ENCODE data around the gene PPP1R9A.

PPP1R9A gene

DNA sequence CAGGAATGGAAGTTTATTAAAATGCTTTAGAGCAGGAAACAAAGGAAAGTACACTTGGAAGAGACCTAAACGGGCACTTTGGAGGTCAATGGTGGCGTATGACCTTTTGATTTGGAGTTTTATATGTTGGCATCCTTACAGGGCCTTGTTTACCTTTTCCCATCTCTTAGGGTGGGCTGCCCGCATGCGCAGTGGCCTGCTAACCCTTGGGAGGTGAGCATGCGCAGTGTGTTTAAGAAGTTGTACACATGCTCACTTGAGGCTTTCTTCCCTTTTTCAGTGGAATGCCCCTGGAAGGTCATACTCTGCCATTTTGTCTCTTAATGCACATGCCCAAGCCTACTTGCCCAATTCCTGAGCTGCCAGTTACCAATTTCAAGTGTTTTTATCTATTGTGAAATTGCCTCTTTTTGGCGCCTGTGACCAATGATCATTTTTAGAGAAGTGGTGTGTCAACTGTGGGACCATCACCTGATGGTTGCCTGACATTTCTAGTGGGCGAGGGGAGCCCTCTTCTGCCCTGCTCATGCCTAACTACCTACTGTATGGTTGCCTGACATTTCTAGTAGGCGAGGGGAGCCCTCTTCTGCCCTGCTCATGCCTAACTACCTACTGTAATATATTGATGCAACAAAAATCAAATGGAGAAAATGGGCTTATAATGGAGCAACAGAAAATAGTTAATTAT lies 138.0 kb downstream of the PPP1R9A start:
- no peak for DNase-seq

DNA sequence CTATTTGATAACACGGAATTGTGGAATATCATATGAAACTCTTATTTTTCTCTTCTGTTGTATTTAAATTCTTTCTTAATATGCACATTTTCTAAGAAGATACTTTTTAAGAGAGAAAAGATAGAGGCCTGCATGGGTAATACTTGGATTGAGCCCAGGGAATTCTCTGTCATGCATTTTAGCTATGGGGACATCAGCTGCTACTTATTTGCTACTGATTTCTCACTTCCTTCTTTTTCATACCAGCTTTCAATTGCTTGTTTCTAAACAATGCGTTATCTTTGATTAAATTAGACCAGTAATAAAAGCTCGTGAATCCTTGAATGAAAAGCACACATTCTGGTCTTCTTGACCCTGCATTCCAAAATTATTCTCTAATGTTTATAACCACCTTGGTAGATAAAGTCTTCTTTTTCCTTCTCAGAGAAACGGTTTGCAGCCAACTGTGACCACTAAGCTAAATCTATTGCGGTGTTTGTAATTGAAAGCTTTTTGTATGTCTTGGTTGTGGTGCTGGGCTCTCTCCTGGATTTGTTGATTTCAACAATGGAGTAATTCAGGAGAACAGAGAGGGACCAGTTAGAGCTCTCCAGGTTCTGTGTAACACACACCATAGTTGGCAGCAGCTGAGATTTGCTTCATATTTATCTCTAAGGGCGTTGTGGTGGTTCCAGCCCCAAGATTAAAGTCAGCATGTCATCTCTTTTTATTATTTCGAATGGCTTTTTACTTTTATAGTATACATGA lies 139.3 kb downstream of the PPP1R9A start:
- peak; percentile 17 for DNase-seq

DNA sequence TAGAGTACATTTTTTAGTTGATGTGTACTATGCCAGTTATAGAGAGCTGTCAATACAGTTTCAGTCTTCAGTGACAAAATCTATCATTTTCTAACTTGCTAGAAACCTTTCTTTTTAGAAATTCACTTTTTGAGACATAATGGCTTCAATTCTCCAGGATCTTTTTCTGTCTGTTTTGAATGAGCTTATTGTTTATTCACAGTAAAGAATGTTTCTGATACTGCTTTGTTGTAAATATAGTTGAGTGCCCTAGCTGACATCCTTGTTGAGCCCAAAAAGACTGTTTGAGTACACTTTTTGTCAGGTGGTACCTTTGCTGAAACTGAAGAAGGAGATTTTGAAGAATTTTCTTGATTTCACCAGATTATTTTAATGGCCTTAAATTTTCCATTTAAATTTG lies 139.9 kb downstream of the PPP1R9A start:
- no peak for DNase-seq

DNA sequence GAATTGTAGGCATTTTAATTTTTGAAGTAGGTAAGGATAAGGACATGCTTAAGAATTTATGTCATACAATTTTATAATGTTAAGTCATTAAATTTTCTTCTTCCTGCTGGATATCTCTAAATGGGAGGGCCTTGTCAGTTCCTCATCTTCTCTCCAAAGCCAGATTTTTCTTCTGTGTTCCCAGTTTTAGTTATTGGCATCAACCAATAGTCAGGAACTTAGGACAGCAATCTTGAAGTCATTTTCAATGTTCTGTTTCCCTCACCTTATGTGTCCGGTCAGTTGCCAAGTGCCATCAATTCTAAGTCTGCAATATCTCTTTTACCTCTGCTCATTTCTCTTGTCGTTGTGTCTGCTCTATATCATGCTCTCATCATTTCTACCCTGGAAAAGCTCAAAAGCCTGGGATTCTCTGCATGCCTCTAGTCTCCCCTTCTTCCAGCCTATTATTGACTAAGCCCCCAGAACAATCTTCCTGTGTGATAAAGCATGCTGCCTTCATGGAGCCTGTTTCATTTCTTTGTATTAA lies 145.2 kb downstream of the PPP1R9A start:
- no peak for DNase-seq

DNA sequence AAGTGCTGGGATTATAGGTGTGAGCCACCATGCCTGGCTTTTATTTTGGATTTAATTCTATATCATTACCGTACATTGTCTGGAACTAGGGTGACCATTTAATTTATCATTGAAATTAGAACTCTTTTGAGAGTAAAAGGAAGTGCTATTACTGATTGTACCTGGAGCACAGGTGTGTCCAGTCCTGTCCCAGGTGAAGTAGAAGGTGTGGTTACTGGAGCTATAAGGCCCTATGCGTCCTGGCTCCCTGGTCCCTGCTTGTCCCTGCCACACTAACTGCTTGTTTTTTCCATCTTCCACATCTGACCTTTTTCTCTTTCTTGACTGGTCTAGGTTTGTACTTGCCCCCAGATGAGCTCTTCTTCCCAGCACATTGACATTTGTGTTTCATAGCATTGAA lies 147.0 kb downstream of the PPP1R9A start:
- no peak for DNase-seq

DNA sequence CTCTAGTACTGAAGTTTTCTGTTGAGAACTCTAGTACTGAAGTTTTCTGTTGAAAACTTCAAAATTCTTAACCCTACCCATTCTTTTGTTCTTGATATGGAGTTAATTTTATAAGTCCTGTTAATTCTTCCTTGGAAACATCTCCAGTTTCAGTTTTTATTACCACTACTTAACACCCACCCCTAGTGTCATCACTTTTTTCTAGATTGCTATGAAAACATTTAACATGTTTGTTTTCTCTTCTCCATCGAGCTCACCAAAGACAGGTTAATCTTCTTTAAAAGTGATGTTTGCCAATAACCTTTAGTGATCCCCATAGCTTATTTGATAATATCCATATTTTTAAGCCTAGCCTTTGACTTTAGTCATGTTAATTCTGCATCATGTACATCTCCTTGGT lies 147.9 kb downstream of the PPP1R9A start:
- no peak for DNase-seq

DNA sequence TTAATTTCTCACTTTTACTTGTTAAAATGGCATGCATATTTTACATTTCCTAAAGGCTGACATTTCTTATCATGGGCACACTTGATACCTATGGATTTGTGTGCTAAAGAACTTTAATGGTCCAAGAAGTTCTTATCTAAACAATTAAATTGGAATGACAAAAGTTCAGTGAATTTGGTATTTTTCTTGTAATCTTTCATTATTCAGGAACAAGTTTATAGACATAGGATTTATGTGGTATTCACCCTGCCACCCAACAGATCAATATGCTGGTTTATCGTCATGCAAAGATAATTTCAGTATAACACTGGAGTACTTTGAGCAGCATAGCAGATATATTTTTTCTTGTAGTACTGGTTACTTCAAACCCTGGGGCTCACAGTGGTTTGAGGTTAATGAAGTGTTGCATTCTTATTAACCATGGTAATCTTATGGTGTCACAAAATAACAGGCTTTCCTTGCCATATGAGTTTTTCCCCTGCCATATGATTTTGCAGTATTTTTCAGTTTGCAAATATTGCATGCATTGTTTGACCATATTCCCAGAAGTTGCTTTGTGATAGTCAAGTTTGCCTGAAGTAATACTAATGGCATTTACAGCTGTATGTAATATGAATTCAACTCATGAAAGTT lies 148.8 kb downstream of the PPP1R9A start:
- no peak for DNase-seq

DNA sequence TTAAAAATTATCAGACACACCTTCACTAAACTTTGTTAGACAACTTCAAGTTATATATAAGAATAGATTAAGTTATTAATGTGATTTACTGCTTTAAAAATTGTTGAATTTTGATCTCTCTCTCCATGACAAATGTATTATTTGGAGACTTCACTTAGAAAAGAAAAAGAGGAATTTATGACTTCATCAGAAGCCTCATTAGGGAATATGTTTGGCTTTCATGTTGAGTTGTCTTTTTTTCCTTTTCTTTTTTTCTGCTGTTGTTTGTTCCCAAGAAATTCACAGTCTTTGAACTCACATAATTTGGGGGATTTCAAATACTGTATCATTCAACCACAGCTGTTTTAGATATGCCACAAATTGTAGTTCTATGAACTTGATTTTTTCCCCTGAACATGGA lies 149.5 kb downstream of the PPP1R9A start:
- no peak for DNase-seq

DNA sequence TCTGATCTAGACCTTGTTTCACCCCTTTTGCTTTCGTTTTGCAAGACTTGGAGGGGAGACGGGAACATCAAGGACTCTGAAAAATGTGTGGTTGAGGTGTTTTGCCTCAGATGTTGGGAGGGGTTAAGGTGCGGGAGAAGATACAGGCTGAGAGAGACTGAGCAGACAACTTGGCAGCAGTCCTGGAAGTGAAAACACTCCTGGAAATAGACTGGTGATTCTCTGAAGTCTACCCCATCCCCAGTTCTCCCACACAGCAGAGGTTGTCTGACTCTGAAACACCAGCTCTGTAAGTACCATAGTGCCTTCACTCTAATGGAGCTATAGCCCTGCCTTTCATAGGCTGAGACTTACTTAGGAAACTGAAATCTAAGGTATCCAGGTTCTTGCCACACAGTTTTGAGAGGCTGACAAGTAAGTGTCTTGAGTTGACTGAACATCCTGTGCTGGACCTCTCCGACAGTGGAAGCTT lies 152.5 kb downstream of the PPP1R9A start:
- DNase-seq, result peak; percentile 10

DNA sequence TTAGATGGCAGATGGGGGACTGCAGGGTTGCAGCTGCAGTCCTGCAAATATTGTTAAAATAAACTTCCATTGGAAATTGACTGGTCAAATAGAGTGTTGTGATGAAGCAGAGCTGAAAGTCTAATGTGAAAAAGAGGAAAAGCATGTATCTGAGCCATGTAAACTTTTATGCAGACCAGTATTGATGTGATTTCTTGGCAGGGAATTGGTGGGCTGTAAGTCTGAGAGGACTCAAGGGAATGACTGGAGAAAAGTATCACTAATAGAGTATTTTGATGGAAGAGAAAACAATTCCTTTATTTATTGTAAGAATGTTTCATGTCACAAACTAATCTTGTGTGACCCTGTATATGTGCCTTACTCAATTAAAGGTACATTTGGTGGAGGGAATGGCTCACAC lies 155.5 kb downstream of the PPP1R9A start:
- DNase-seq, result no peak

DNA sequence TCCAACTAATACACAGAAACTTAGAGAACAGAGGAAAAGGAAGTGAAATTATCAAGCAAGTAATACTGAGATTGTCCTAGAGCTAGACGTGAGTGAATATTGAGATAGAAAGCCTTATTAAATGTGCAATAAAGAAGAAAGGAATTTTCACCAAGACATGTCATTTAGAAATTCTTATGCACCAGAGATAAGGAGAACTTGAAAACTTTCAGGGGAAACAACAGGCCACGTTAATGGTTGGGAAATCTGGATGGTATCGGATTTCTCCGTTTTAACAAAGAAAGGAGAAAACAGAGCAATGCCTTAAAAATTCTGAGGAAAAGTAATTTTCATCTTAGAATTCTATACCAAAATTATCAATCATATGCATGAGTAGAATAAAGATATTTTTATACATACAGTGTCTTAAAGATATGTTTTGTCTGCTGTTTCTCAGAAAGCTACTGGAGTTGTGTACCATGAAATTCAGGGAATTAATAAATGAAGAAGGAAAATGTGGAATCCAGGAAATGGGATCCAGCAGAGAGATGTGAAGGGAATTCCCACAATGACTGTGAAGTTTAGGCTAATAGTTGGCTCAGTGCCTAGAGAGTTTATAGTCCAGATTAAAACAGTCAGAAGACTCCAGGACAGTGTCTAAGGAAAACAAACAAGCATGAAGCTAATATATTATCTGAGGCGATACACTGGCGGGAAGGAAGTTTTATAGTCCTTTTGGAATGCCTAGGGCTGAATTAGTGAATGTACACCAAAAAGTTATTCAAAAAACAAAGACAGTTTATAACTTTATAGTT lies 159.5 kb downstream of the PPP1R9A start:
- no peak for DNase-seq

DNA sequence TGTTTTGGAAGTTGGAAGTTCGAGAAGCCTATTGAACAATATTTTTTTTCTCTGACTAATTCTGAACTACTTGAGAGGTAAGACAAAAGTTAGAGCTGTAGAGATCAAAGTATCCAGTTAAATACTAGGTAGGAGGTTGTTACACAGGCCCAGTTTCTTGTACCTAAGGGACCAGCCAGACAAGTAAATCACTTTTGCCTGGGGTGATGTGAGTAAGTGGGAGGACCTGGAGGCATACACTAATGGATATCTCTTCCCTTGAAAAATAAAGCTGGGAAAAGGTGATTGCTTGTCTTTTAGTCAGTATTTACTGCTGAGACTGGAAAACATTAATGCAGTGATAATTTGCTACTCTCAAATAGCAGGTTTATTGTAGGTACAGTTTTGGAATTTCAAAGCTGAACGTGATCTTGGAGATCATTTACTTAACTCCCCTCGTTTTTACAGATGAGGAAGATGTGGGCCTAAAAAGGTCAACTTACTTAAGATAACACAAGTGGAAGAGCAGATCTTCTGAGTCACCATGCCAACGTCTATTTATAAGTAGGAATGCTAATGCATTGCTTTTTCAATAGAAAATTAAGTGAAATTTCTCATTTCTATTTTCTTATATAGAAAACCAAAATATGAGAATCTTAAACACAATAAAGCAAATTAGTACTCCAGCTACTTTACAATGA lies 181.3 kb downstream of the PPP1R9A start:
- DNase-seq, result no peak

DNA sequence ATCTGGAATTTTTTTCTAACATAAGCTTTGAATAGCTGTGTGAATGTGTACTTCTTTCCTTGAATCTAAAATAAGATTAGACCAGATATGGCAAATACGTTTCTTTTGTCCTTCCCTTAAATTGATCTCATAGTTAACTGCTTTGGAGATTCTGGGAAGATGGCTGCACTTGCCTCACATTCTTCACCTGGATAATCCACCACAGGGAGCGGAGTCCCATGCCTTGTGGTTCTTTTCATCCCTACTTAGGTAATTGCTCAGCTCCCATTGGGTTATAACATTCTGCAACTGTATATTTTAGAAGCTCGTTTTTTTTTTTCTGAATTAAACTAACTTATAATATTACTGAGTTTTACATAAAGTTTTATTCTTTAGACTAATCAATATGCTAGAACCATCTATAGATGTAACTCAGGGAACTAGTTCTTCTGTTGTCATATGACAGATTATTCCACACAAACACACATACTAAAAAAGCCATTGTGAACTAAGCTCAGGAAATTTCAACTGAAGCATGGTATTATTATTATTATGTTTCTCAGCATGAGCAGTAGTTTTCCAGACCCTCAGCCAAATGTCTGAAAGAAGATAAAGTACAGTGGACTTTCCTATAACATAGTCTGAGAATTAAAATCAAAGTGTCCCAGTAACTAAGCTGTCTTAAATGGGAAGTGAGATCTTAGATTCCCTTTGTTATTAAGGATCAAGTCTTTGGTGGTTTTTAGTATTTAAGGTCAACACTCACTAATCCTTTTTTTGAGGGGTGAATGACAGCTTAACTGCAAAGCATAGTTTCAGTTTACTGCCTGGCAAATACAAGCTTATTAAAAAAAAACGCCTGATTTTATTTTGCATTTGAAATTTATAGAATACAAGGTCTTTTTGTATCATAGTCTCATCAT lies 182.3 kb downstream of the PPP1R9A start:
- DNase-seq, result no peak

DNA sequence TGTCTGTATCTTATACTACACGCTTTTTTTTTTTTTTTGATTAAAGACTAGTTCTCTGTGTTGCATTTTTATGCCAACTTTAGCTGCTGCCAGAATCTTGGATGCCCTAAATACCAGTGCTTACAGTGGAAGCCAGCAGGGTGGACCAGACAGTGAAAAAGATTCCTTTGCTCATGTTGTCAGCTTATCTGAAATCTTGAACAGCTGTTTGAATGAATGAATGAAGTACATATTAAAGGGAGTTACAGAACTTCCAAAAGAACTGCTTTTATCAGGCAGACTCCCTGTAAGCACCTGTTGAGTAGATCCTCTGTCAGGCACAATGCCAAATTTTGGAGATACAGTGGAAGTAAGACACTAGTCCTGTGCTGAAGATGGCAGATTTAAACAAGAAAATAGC lies 184.9 kb downstream of the PPP1R9A start:
- DNase-seq, result peak; percentile 15

DNA sequence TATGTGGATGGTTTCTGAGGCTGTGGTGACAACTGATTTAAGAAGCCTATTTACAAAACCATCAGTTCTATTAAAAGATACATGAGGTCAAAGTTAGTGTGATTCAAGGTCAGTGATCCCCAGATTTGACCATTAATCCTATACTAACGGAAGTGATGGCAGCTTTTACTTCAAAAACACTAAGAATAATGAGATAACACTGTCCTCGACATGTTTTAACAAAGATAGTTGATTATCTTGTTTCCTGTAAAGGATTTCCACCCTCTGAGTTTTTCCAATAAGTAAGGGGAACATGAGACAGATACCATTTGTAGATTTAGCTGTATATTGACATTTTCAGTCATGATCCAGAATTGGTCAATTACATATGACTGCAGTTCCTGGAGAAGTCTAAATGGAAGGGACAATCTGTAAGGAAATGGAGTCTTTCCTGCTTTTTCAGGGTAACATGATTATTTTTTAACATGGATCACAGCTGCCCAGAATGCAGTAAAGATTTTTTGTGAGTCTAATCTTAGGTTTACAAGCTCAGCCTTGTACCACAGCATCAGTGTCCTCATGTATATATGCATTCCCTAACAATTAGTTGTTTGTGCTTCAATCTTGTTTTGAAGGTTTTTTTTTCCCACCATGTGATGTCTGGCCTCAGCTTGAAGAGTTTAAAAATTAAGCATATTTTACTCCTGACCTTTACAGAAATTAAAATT lies 188.0 kb downstream of the PPP1R9A start:
- DNase-seq, result no peak

DNA sequence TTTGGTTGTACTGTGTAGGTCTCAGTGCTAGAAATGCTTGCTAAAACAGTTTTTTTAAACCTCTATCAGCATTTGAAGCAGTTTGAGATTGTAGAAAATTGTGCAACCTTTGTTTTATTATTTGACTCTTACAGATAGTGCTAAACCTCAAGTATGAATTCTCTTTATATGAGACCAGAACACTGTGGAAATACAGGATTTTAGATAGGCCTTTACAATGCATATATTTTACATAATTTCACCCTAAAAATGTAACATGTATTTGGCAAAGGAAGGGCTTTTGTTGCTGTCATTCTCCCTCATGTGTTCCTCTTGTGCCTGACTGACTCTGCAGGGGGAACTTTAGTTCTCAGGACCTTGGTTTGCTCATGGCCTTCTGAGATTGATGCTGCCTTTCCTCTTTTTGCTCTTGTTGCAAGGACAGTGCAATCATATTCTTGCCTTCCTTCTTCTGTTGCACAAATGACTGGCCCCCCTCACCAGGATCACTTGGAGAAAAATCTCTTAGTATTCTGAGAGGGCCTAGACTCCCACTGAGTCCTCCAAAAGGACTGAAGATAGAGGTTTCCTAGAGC lies 188.7 kb downstream of the PPP1R9A start:
- DNase-seq, result no peak

DNA sequence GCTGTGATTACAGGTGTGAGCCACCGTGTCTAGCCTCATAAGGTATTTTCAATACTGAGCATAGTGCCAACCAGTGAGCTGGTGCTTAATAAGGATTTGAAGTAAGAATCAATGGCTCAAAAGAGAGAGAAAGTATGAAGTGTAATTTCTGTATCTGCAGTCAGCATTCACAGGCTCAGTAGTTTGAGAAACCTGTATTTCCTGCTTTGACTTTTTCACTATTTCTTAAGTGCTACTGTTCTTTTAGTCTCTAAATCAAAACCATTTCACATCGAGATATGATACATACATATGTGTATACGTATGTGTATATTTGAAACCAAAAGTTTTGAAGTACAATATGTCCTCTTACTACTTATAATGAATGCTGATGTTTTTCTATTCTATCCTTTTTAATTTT lies 189.9 kb downstream of the PPP1R9A start:
- no peak for DNase-seq

DNA sequence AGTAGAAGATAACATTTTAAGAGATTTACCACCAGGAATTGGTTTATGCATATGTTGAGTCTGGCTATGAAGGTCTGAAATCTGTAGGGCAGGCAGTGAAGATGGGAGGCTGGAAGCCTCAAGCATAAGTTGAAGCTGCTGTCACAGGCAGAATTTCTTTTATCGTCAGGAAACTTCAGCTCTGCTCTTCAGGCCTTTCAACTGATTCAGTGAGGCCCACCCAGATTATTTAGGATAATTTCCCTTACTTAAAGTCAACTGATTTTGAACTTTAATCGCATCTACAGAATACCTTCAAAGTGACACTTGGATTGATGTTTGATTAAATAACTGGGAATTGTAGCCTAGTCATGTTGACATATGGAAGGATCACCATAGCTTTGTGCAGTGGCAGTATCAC lies 190.5 kb downstream of the PPP1R9A start:
- DNase-seq, result no peak

DNA sequence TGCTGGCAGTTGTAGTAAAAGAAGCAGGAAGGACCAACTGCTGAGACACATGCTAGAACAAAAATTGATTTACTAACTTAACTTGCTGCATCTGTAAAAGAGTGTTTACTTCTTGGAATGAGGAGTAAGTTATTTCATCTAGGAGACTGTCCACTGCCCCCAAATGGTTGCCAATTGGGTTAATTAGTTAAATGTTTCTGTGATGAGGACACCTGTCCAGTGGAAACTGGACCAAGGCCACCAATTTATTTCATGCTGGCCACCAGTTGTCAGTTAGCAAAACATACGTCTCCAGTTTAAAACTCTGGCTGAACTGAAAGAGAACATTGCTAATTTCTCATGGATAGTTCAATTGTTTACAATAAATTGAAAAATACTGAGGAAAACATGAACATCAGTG lies 191.7 kb downstream of the PPP1R9A start:
- no peak for DNase-seq

DNA sequence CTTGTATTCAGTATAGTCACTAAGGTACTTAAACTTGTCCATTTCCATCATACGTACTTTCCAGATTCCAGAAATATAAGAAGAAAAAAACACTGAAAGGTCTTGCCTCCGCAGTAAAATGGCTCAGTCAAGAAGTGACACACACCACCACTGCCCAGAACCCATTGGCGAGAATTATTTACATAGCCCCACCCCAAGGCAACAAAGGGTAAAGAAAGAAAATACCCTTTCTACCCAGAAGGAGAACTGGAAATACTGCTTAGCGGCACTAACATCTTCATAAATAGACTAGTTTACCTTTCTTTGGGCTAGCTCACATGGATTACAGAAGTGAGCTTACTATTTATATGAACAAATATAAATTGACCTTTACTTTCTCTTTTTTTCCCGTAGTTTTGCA lies 194.0 kb downstream of the PPP1R9A start:
- DNase-seq, result no peak

Data from RPMI8226 (cell line).